GM06990 (cell line): ENCODE measurements around the gene PPP4R4.

Experiments used
- DNase-seq: peaks from one replicate; pipeline ENCODE4 v3.0.0-alpha.2; 2011; ENCODE audit not compliant: insufficient read length; ENCODE audit errors: extremely low read depth
- H3K27me3 ChIP-seq: replicated peaks from 2 replicates; pipeline ENCODE4 v1.6.0; 2011; ENCODE audit warnings: low read length; ENCODE audit not compliant: control insufficient read depth, insufficient read depth
- H3K36me3 ChIP-seq: 2 replicates; pipeline ENCODE4 v1.5.1; 2011; ENCODE audit warnings: low read length; ENCODE audit not compliant: control insufficient read depth, insufficient read depth
- H3K4me3 ChIP-seq: replicated peaks from 2 replicates; pipeline ENCODE4 v1.5.1; 2011; ENCODE audit warnings: low read depth, mild to moderate bottlenecking, control low read depth, low read length
- CTCF ChIP-seq: IDR thresholded peaks from 2 replicates; pipeline ENCODE4 v1.5.1; 2011; ENCODE audit warnings: low read length, control low read depth, mild to moderate bottlenecking, inconsistent platforms; ENCODE audit not compliant: insufficient read depth, poor library complexity, severe bottlenecking

Gene PPP4R4

GRCh38 chr14:94171208-94171607 lies 2.9 kb upstream of the PPP4R4 start:
- no peak for TF ChIP-seq CTCF
- Histone ChIP-seq H3K4me3 (no peak overlapping the region), H3K36me3 (no peaks in the 10 kb centered on the region), H3K27me3 (no peaks in the 10 kb centered on the region; the same call in none of the 2 replicates)
- no peak for DNase-seq

- Histone ChIP-seq H3K27me3 (no peaks in the 10 kb centered on the region; the same call in none of the 2 replicates), H3K36me3 (no peaks in the 10 kb centered on the region), H3K4me3 (no peak overlapping the region)
- no peak for TF ChIP-seq CTCF
- DNase-seq = no peak
Observed at GRCh38 chr14:94172545-94172944, 1.6 kb upstream of the PPP4R4 start.

GRCh38 chr14:94173471-94173884 lies 644 bp upstream of the PPP4R4 start:
- DNase-seq = peak; percentile 22

GRCh38 chr14:94174604-94175010 lies 485 bp downstream of the PPP4R4 start:
- TF ChIP-seq CTCF = no peak
- Histone ChIP-seq H3K36me3 (no peaks in the 10 kb centered on the region), H3K4me3 (peak overlapping the region; percentile 54), H3K27me3 (no peaks in the 10 kb centered on the region; the same call in none of the 2 replicates)
- DNase-seq = no peak

More at GRCh38 chr14:94173471-94173884, 644 bp upstream of the PPP4R4 start:
- TF ChIP-seq CTCF = no peak
- Histone ChIP-seq H3K27me3 (no peaks in the 10 kb centered on the region; the same call in none of the 2 replicates), H3K36me3 (no peaks in the 10 kb centered on the region), H3K4me3 (peak overlapping the region; percentile 53)

- no peaks in the 10 kb centered on the region; the same call in none of the 2 replicates for H3K27me3 ChIP-seq
- no peak for TF ChIP-seq CTCF
- peak; percentile 9 for DNase-seq
- peak overlapping the region; percentile 54 for H3K4me3 ChIP-seq
- H3K36me3 ChIP-seq = no peaks in the 10 kb centered on the region
Observed at GRCh38 chr14:94175011-94175745, 1.1 kb downstream of the PPP4R4 start.
